Measurements from ENCODE around the gene ADGRD1. TPM values are rescaled to one million over a fixed set of nuclear protein-coding genes. Genes with fewer than 3 reads are reported as not detected.

Gene ADGRD1
- polyA plus RNA-seq, 3 donors: 4.7 to 17.9 (median 4.9) TPM

DNA sequence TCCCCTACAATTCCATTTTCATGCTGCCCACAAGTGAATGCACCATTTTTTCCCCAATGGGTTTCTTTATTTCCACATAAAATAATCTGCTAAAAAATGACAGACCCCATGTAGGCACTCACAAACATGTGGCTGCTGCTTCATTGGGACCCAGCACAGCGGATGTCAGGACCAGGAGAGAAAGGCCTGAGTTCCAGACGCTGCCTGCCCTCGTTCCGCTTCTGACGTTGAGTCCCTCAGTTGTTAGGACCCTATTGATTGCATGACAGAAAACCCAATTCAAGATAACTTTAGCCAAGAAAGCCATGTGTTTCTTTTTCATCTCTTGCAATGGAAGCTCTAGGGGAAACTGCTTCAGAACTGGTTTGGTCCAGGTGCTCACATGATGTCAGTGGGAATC, 34.6 kb downstream of the ADGRD1 start:
- intact Hi-C loops (cut with micrococcal nuclease): no loop called here
- Histone ChIP-seq H3K4me2 (replicated peaks; ENCODE audit: extremely low read depth, low read length, poor library complexity, severe bottlenecking) (no peak overlapping the region), H3K4me1 (ENCODE audit: control insufficient read depth in 1 of 2, insufficient read depth in 2 of 2, low read length in 2 of 2) (peaks cover 5 to 8% of the 10 kb centered on the region in 2 donors), H3K4me3 (replicated peaks in 1 of 3; ENCODE audit: low read depth in 2 of 3, low read length in 3 of 3) (no peak overlapping the region), H3K27ac (ENCODE audit: low read depth in 1 of 2, low read length in 2 of 2) (no peak overlapping the region), H3K9me3 (replicated peaks in 1 of 2; ENCODE audit: control insufficient read depth in 1 of 2, insufficient read depth in 1 of 2, low read length in 2 of 2) (no peaks in the 10 kb centered on the region), H3K36me3 (replicated peaks in 1 of 2; ENCODE audit: control insufficient read depth in 1 of 2, insufficient read depth in 2 of 2, low read length in 2 of 2) (peaks cover 0 to 21% of the 10 kb centered on the region in 2 donors), H4K20me1 (ENCODE audit: insufficient read depth, low read length) (no peaks in the 10 kb centered on the region), H2AFZ (ENCODE audit: insufficient read depth, low read depth, low read length, poor library complexity, severe bottlenecking) (no peak overlapping the region), H3K9ac (ENCODE audit: insufficient read depth, low read length, poor library complexity, severe bottlenecking) (no peak overlapping the region), H3K27me3 (ENCODE audit: control insufficient read depth in 2 of 2, insufficient read depth in 2 of 2, low read length in 2 of 2) (no peaks in the 10 kb centered on the region), H3K79me2 (ENCODE audit: insufficient read depth, low read length) (no peaks in the 10 kb centered on the region)
- Mint-ChIP-seq H3K9me3 (peaks cover 0 to 1% (median 0%) of the 10 kb centered on the region in 7 donors), H3K27me3 (ENCODE audit: low read depth in 3 of 3) (peaks cover 9 to 35% (median 19%) of the 10 kb centered on the region in 3 donors), H3K27ac (peak overlapping the region in 1 of 7 donors; percentile 21), H3K4me1 (peaks cover 7% of the 10 kb centered on the region), H3K36me3 (peaks cover 24 to 39% of the 10 kb centered on the region in 2 donors), H3K4me3 (no peak overlapping the region)
- DNase-seq: no peak
- WGBS (ENCODE audit: insufficient coverage): 80% methylated on average over 3 of the region's 5 CpGs
- TF ChIP-seq, protein P1, sequence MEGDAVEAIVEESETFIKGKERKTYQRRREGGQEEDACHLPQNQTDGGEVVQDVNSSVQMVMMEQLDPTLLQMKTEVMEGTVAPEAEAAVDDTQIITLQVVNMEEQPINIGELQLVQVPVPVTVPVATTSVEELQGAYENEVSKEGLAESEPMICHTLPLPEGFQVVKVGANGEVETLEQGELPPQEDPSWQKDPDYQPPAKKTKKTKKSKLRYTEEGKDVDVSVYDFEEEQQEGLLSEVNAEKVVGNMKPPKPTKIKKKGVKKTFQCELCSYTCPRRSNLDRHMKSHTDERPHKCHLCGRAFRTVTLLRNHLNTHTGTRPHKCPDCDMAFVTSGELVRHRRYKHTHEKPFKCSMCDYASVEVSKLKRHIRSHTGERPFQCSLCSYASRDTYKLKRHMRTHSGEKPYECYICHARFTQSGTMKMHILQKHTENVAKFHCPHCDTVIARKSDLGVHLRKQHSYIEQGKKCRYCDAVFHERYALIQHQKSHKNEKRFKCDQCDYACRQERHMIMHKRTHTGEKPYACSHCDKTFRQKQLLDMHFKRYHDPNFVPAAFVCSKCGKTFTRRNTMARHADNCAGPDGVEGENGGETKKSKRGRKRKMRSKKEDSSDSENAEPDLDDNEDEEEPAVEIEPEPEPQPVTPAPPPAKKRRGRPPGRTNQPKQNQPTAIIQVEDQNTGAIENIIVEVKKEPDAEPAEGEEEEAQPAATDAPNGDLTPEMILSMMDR (IDR thresholded peaks at IDR 0.05): no peak

DNA sequence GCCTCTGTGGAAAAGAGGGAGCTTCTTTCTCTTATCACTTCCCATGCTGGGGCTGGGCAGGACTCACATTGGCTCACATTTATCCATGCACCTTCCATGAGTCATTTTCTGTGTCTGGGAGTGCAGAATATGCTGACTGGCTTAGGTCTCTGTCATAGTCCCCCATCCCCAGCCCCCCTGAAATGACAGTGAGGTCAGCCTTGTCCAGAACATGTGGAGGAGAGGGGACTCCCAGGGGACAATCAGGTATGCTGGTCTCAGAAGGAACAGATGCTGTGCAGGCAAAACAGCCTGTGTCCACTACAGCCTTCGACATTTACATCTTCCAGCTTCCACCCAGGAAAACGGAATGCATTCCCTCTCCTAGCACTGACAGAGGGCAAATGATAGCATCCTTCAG, 35.0 kb downstream of the ADGRD1 start:
- Histone ChIP-seq H3K27me3 (ENCODE audit: control insufficient read depth in 2 of 2, insufficient read depth in 2 of 2, low read length in 2 of 2) (no peaks in the 10 kb centered on the region), H3K27ac (ENCODE audit: low read depth in 1 of 2, low read length in 2 of 2) (no peak overlapping the region), H3K79me2 (ENCODE audit: insufficient read depth, low read length) (no peaks in the 10 kb centered on the region), H3K4me1 (ENCODE audit: control insufficient read depth in 1 of 2, insufficient read depth in 2 of 2, low read length in 2 of 2) (peaks cover under 1 to 3% of the 10 kb centered on the region in 2 donors), H2AFZ (ENCODE audit: insufficient read depth, low read depth, low read length, poor library complexity, severe bottlenecking) (no peak overlapping the region), H3K9me3 (replicated peaks in 1 of 2; ENCODE audit: control insufficient read depth in 1 of 2, insufficient read depth in 1 of 2, low read length in 2 of 2) (no peaks in the 10 kb centered on the region), H3K4me2 (replicated peaks; ENCODE audit: extremely low read depth, low read length, poor library complexity, severe bottlenecking) (no peak overlapping the region), H4K20me1 (ENCODE audit: insufficient read depth, low read length) (no peaks in the 10 kb centered on the region), H3K4me3 (replicated peaks in 1 of 3; ENCODE audit: low read depth in 2 of 3, low read length in 3 of 3) (no peak overlapping the region), H3K9ac (ENCODE audit: insufficient read depth, low read length, poor library complexity, severe bottlenecking) (no peak overlapping the region), H3K36me3 (replicated peaks in 1 of 2; ENCODE audit: control insufficient read depth in 1 of 2, insufficient read depth in 2 of 2, low read length in 2 of 2) (peaks cover 0 to 22% of the 10 kb centered on the region in 2 donors)
- Mint-ChIP-seq H3K36me3 (peaks cover 29 to 41% of the 10 kb centered on the region in 2 donors), H3K27ac (peak overlapping the region in 1 of 7 donors; percentile 21), H3K4me3 (no peak overlapping the region), H3K27me3 (ENCODE audit: low read depth in 3 of 3) (peaks cover 9 to 35% (median 20%) of the 10 kb centered on the region in 3 donors), H3K9me3 (peaks cover 0 to 2% (median 0%) of the 10 kb centered on the region in 7 donors), H3K4me1 (peaks cover 2% of the 10 kb centered on the region)
- intact Hi-C loops (cut with micrococcal nuclease): no loop called here
- DNase-seq: no peak
- WGBS (ENCODE audit: insufficient coverage): no CpG with 5 or more reads among the region's 2 CpGs
- TF ChIP-seq, protein P1 (IDR thresholded peaks at IDR 0.05): no peak
